ENCODE measurements around the gene ALPP.
"Not testable (repeated sequence)": the region's sequence is repeated elsewhere in the genome, so short reads cannot be mapped to it uniquely, and the experiment has no call there.

Gene ALPP

GRCh38 chr2:232336981-232337720 lies 41.4 kb upstream of the ALPP start:
- Mint-ChIP-seq H3K27ac (no peak overlapping the region), H3K36me3 (ENCODE audit: insufficient read depth) (peaks cover 7% of the 10 kb centered on the region)
- no peak for DNase-seq

DNA sequence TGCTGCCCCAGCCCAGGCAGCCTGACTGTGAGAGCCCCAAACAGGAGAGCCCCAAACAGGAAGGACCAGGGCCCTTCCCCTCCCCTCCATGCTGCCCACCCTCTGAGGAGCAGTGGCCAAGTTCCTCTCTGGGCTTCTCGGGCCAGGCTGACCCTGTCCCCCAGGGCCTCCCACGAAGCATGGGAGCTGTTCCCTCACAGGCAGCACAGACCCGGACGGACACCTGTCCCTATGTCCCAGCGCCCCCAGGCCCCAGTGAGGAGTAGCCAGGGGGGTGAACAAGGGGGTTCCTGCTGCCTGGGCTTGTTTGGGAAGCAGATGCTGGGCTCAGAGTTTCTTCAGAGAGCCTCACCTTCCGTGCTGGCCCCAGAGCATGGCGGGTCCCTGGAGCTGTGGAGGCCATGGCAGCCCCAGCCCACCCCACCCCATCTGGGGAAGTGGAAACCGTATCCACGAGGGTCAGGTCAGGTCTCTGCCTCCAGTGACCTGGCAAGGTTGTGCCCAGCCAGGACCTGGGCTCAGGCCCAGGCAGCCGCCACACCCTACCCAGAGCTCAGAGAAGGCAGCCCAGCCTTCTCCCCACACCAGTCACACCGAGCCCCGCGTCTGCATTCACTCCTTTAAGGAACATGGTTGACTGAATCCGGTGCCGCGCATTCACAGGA lies 40.3 kb upstream of the ALPP start:
- not testable (repeated sequence) for H3K27ac Mint-ChIP-seq; H3K27me3 Mint-ChIP-seq; H3K4me3 Mint-ChIP-seq; ATAC-seq (replicated peaks); H3K36me3 Mint-ChIP-seq (ENCODE audit: insufficient read depth); DNase-seq; H3K9me3 Mint-ChIP-seq; H3K4me1 Mint-ChIP-seq (ENCODE audit: low read depth in 2 of 2)

More at GRCh38 chr2:232336981-232337720, 41.4 kb upstream of the ALPP start:
- H3K9me3 Mint-ChIP-seq = no peaks in the 10 kb centered on the region
- H3K4me1 Mint-ChIP-seq (ENCODE audit: low read depth in 2 of 2) = peaks cover 0 to 2% of the 10 kb centered on the region in 2 donors
- ATAC-seq (replicated peaks) = no peak
- H3K4me3 Mint-ChIP-seq = no peak overlapping the region
- H3K27me3 Mint-ChIP-seq = no peaks in the 10 kb centered on the region

DNA sequence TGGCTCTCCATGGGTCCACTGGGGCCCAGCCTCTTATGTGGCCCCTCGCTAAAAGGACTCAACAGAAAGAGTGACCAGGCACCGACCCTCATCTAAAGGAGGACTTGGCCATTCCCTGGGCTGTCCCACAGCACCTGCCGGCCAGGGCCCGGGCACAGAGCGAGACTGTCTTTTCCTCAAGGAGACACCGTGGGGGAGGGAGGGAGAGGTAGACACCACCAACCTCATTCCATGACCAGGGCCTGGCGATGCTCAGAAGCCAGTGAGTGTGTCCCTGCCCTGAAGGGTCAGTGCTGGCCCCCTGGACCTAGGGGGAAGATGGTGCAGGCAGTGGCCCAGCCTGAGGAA lies 39.8 kb upstream of the ALPP start:
- DNase-seq = no peak
- peaks cover 0 to 9% of the 10 kb centered on the region in 2 donors for H3K4me1 Mint-ChIP-seq (ENCODE audit: low read depth in 2 of 2)
- no peak overlapping the region for H3K4me3 Mint-ChIP-seq
- no peaks in the 10 kb centered on the region for H3K27me3 Mint-ChIP-seq
- peaks cover 7% of the 10 kb centered on the region for H3K36me3 Mint-ChIP-seq (ENCODE audit: insufficient read depth)
- H3K27ac Mint-ChIP-seq = no peak overlapping the region
- no peaks in the 10 kb centered on the region for H3K9me3 Mint-ChIP-seq
- no peak for ATAC-seq (replicated peaks)

GRCh38 chr2:232339121-232340081 lies 39.1 kb upstream of the ALPP start:
- H3K27me3 Mint-ChIP-seq = no peaks in the 10 kb centered on the region
- H3K9me3 Mint-ChIP-seq = no peaks in the 10 kb centered on the region
- no peak overlapping the region for H3K4me3 Mint-ChIP-seq
- peaks cover 7% of the 10 kb centered on the region for H3K36me3 Mint-ChIP-seq (ENCODE audit: insufficient read depth)
- no peak for ATAC-seq (replicated peaks)
- no peak for DNase-seq
- H3K4me1 Mint-ChIP-seq (ENCODE audit: low read depth in 2 of 2) = peaks cover 0 to 9% of the 10 kb centered on the region in 2 donors
- H3K27ac Mint-ChIP-seq = no peak overlapping the region

DNA sequence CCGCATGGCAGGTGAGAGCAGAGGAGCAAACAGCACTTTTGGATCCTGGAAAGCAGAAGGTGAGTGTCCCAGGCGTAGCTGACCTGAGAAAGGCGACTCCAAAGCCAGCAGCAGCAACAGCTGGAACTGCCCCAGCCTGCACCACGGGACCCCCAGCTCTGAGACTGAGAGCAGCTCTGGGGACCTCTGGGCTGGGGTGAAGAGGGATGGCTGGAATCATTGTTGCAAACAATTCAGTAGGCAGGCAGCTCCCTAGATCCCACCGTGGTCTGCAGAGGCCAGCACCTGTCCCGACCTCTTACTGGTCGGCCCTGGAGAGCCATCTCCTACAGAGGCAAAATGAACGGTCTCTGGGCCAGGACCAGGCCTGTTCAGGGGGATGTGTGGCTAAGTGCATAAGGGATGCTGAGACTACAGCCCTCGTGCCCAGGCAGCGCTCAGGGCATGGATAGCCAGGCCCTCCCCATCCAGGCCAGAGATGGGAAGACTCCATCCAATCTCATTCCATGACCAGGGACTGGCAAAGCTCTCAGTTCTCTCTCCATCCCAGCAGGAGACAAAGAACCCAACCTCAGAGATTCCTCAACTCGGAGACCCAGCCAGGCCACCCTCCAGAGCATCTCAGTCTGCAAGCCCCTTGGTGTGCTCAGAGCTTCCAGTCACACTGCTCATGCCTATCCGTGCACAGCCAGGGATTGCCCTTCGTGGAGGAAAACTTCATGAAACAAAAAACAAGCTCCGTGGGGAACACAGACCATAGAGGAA lies 38.2 kb upstream of the ALPP start:
- H3K27me3 Mint-ChIP-seq = no peaks in the 10 kb centered on the region
- no peak for ATAC-seq (replicated peaks)
- H3K36me3 Mint-ChIP-seq (ENCODE audit: insufficient read depth) = peaks cover 7% of the 10 kb centered on the region
- H3K27ac Mint-ChIP-seq = no peak overlapping the region
- DNase-seq = no peak
- no peaks in the 10 kb centered on the region for H3K9me3 Mint-ChIP-seq
- no peak overlapping the region for H3K4me3 Mint-ChIP-seq
- peaks cover 0 to 9% of the 10 kb centered on the region in 2 donors for H3K4me1 Mint-ChIP-seq (ENCODE audit: low read depth in 2 of 2)

GRCh38 chr2:232341061-232341738 lies 37.4 kb upstream of the ALPP start:
- Mint-ChIP-seq H3K9me3 (no peaks in the 10 kb centered on the region), H3K4me1 (ENCODE audit: low read depth in 2 of 2) (peaks cover 0 to 9% of the 10 kb centered on the region in 2 donors), H3K4me3 (no peak overlapping the region), H3K27ac (no peak overlapping the region), H3K36me3 (ENCODE audit: insufficient read depth) (peaks cover 8% of the 10 kb centered on the region), H3K27me3 (no peaks in the 10 kb centered on the region)
- DNase-seq (no peak), ATAC-seq (replicated peaks) (no peak)

DNA sequence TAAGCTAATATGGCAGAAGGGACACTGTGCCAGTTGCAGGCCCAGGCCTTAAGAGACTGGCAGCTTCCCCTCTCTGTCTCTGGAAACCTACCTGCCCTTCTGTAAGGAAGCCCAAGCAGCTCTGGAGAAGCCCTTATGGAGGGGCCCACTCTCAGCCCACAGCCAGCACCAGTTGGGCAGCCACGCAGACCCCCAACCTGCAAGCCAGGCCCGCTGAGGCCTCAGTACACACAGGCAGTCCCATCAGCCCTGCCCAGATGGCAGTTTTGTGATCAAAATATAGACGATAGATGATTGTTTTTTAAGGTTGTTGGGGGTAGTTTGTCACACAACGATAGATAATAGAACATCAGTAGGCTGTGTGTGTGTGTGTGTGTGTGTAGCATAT lies 36.8 kb upstream of the ALPP start:
- Mint-ChIP-seq H3K4me3 (no peak overlapping the region), H3K27ac (no peak overlapping the region), H3K36me3 (ENCODE audit: insufficient read depth) (peaks cover 11% of the 10 kb centered on the region), H3K4me1 (ENCODE audit: low read depth in 2 of 2) (peaks cover 0 to 9% of the 10 kb centered on the region in 2 donors), H3K9me3 (no peaks in the 10 kb centered on the region), H3K27me3 (no peaks in the 10 kb centered on the region)
- DNase-seq (no peak), ATAC-seq (replicated peaks) (no peak)

- Mint-ChIP-seq H3K27me3 (no peaks in the 10 kb centered on the region), H3K27ac (no peak overlapping the region), H3K9me3 (no peaks in the 10 kb centered on the region), H3K36me3 (ENCODE audit: insufficient read depth) (peaks cover 11% of the 10 kb centered on the region), H3K4me3 (no peak overlapping the region), H3K4me1 (ENCODE audit: low read depth in 2 of 2) (peaks cover 0 to 9% of the 10 kb centered on the region in 2 donors)
- ATAC-seq (replicated peaks) (no peak), DNase-seq (no peak)
Observed at GRCh38 chr2:232342635-232343565, 35.7 kb upstream of the ALPP start.

DNA sequence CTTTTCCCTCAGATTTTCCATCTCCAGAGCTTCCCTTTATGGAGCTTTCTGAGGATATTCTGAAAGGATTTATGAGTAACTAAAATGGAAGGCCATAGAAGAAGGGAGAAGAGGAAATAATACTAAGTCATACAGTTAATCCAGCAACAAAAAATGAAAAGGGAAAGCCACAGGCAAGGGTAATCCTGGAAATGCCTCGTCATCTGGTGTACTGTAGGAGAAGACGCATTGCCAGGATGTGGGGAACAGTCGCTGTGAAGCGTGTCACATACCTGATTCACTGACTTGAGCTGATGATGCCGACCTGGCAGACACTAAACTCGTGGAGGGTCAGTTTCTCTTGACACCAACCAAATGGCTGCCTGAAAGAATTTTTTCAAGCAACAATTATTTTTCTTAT lies 34.7 kb upstream of the ALPP start:
- H3K9me3 Mint-ChIP-seq = no peaks in the 10 kb centered on the region
- H3K27ac Mint-ChIP-seq = no peak overlapping the region
- peaks cover 11% of the 10 kb centered on the region for H3K36me3 Mint-ChIP-seq (ENCODE audit: insufficient read depth)
- H3K4me3 Mint-ChIP-seq = no peak overlapping the region
- no peaks in the 10 kb centered on the region for H3K27me3 Mint-ChIP-seq
- no peak for ATAC-seq (replicated peaks)
- no peak for DNase-seq
- peaks cover 2 to 9% of the 10 kb centered on the region in 2 donors for H3K4me1 Mint-ChIP-seq (ENCODE audit: low read depth in 2 of 2)

GRCh38 chr2:232345251-232345650 lies 33.3 kb upstream of the ALPP start:
- Mint-ChIP-seq H3K4me3 (no peak overlapping the region), H3K27me3 (peaks cover 3% of the 10 kb centered on the region in 2 donors), H3K9me3 (no peaks in the 10 kb centered on the region), H3K36me3 (ENCODE audit: insufficient read depth) (peaks cover 4% of the 10 kb centered on the region), H3K4me1 (ENCODE audit: low read depth in 2 of 2) (peaks cover 6 to 9% of the 10 kb centered on the region in 2 donors), H3K27ac (no peak overlapping the region)
- ATAC-seq (replicated peaks) (no peak), DNase-seq (no peak)

- ATAC-seq (replicated peaks) = no peak
- H3K27me3 Mint-ChIP-seq = peaks cover 6 to 8% of the 10 kb centered on the region in 2 donors
- H3K27ac Mint-ChIP-seq = no peak overlapping the region
- H3K4me1 Mint-ChIP-seq (ENCODE audit: low read depth in 2 of 2) = peaks cover 5 to 6% of the 10 kb centered on the region in 2 donors
- H3K4me3 Mint-ChIP-seq = no peak overlapping the region
- H3K9me3 Mint-ChIP-seq = no peaks in the 10 kb centered on the region
- no peak for DNase-seq
- H3K36me3 Mint-ChIP-seq (ENCODE audit: insufficient read depth) = peaks cover 4% of the 10 kb centered on the region
Observed at GRCh38 chr2:232347369-232347768, 31.2 kb upstream of the ALPP start.

DNA sequence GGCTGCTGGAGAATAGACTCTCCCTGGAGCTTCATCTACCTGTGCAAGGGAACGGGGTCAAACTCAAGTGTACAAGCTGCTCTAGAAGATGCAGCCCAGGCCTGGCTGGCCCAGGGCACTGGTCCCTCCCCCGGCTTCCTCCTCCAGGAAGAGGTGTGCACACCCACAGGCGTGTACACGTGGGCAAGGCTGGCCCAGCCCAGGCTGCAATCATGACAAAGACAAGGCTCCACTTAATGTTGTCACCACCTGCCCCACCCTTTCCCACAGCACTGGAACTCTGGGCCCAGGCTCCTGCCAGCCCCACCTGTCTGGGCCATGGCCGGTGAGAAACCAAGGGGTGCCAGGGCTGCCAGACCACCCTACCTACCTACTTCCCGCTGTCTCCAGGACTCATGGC lies 29.6 kb upstream of the ALPP start:
- no peak overlapping the region for H3K4me3 Mint-ChIP-seq
- H3K9me3 Mint-ChIP-seq = no peaks in the 10 kb centered on the region
- peaks cover 15 to 21% of the 10 kb centered on the region in 2 donors for H3K27me3 Mint-ChIP-seq
- peaks cover 4% of the 10 kb centered on the region for H3K36me3 Mint-ChIP-seq (ENCODE audit: insufficient read depth)
- H3K27ac Mint-ChIP-seq = peak overlapping the region in 1 of 2 donors; percentile 46
- no peak for ATAC-seq (replicated peaks)
- peaks cover 0 to 6% of the 10 kb centered on the region in 2 donors for H3K4me1 Mint-ChIP-seq (ENCODE audit: low read depth in 2 of 2)
- no peak for DNase-seq

Measured in effector memory CD8-positive, alpha-beta T cell (primary cell).